Uterus (tissue), 2 donors: ENCODE results near the gene DPP10.

Source experiments
- POLR2A ChIP-seq, 2 donors: fragments of 450-650 bp; IDR thresholded peaks; one replicate each; pipeline ENCODE4 v1.6.1; 2016; ENCODE audit warnings: antibody characterized with exemption in 2 of 2, mild to moderate bottlenecking in 1 of 2, moderate library complexity in 1 of 2
- TF ChIP-seq, protein P1 (sequence below), 4 experiments: fragments of 200-600 bp in 2 of 4; fragments of 450-650 bp in 2 of 4; sonication (generic) in 2 of 4; IDR thresholded peaks; one replicate each; pipeline ENCODE4 v1.5.1; 2016 to 2019; ENCODE audit warnings: antibody characterized with exemption in 4 of 4, mild to moderate bottlenecking in 2 of 4, moderate library complexity in 1 of 4

DNA sequence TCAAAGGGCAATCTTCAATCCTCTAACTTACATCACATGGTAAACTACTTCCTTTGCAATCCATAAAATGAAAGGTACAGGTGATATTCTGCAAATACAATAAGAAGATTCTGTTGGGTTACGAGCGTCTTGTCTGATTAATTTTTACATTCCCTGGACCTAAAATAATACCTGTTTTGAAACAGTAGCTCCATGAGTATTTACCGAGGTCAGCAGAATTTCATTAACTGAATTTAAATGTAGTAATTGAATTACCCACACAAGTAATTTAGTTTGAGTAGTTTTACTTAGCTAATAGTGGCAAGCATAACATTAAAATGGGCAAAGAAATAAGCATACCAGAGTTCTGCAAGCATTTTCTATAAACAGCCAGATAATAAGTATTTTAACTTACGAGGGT lies 652.0 kb downstream of the DPP10 start:
- TF ChIP-seq, protein P1, sequence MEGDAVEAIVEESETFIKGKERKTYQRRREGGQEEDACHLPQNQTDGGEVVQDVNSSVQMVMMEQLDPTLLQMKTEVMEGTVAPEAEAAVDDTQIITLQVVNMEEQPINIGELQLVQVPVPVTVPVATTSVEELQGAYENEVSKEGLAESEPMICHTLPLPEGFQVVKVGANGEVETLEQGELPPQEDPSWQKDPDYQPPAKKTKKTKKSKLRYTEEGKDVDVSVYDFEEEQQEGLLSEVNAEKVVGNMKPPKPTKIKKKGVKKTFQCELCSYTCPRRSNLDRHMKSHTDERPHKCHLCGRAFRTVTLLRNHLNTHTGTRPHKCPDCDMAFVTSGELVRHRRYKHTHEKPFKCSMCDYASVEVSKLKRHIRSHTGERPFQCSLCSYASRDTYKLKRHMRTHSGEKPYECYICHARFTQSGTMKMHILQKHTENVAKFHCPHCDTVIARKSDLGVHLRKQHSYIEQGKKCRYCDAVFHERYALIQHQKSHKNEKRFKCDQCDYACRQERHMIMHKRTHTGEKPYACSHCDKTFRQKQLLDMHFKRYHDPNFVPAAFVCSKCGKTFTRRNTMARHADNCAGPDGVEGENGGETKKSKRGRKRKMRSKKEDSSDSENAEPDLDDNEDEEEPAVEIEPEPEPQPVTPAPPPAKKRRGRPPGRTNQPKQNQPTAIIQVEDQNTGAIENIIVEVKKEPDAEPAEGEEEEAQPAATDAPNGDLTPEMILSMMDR (IDR thresholded peaks at IDR 0.05) = no peak
- TF ChIP-seq POLR2A (IDR thresholded peaks at IDR 0.05) = no peak
